CD4-positive, alpha-beta T cell treated with Interleukin-1 beta for 1 hour (primary cell): ENCODE measurements around the gene ZNF266.

Source experiments
- DNase-seq, 2 donors: peaks; one replicate each; pipeline ENCODE4 v3.0.0-alpha.2; 2020 to 2022

The ZNF266 gene

DNA sequence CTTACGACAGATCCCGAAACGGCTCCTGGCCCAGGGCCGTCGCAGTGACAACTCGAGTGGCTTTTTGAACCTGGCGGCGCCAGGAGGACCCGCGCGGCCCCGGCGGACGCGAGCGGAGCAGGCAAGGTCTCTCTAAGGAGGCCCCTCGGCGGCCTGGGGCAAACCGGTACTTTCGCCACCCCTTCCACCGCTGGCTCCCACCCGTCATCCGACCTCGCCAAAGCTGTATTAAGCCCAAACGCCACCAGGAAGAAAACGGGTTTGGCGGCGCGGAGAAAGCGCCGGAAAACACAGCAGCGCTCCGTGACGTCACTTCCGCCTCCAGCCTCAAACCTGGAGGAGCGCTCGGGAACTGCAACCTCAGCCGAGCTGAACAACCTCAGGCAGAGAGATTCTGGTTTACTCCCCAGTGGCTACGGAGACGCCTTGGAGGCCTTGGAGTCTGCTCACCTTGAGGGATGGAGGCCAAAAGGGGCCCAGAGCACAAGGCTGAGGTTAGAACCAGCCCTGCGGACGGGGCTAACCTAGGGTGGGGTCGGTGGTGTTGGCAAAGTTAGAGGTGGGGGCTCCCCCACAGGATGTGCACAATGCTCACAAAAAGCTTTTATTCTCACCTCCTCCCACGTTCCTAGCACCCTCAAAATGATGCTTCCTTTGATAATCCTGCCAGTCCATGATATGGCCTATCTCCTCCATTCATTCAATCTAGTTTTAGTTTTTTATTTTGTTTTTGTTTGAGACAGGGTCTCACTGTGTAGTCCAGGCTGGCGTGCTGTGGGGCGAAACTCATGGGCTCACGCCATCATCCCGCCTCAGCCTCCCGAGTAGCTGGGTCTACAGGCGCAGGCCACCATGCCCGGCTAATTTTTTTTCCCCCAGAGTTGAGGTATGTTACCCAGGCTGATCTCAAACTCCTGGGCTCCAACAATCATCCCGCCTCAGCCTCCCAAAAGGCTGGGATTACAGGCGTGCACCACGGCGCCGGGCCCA, at the start of gene ZNF266:
ZNF266 (minus strand) TSS at position 295 of the 990 bp plus-strand sequence. CDS start 15,484 bp downstream, outside the sequence.
- DNase-seq: peak; percentile 91 to 93

DNA sequence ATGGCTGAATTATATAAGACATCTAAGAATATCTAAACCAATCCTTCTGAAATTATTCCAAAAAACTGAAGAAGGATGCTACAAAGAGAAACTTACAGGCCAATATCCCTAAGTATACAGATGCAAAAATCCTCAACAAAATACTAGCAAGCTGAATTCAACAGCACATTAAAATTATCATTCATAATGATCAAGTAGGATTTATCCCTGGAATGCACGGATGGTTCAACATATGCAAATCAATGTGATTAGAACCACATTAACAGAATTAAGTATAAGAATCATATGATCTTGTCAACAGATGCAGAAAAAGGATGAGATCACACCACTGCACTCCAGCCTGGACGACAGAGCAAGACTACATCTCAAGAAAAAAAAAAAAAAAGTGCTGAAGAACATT, 49.8 kb upstream of the ZNF266 start:
- DNase-seq: no peak

DNA sequence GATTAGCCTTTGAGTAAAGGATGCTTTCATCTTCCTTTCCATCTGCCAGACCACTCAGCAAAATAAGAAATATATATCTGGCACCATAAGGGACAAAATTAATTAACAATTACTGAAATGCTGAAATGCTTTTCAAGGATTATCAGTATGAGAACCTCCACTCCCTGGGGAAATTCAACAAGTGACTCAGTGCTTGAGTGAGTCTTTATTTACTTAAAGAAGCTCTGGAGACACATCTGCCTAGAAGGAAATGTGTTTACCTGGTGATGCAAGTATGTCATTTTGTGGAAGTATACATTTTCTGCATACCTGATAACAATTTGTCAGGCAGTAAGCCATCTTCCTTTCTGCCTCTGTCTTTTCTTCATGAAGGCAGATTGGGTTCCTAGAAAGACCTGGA, 39.6 kb upstream of the ZNF266 start:
- DNase-seq: no peak

DNA sequence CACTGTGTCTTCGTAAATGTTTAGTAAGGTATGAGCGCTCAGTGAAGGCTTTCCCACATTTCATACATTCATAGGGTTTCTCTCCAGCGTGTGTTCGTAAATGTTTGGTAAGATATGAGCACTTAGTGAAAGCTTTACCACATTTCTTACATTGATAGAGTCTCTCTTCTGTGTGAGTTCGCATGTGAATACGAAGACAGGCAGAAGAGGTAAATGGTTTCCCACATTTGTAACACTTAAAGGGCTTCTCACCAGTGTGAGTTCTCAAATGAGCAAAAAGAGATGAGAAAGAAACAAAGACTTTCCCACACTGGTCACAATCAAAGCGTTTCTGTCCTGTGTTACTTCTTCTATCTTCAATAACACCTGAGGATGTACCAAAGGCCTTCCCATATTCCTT, 31.8 kb upstream of the ZNF266 start:
- no peak for DNase-seq

DNA sequence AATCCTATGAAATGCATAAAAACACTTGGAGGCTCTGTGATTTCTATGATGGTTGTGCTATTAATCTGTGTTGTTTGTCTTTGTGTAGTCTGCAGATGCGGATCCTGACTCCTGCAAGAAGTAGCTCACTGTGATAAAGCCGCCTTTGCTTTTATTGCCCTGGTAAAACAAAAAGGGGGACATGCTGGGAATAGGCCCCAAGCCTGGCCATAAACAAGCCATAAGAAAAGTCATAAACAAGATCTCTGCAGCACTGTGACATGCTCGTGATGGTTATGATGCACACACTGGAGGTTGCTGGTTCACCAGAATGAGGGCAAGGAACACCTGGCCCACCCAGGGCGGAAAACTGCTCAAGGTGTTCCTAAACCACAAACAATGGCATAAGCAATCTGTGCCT, 26.6 kb upstream of the ZNF266 start:
- no peak for DNase-seq

DNA sequence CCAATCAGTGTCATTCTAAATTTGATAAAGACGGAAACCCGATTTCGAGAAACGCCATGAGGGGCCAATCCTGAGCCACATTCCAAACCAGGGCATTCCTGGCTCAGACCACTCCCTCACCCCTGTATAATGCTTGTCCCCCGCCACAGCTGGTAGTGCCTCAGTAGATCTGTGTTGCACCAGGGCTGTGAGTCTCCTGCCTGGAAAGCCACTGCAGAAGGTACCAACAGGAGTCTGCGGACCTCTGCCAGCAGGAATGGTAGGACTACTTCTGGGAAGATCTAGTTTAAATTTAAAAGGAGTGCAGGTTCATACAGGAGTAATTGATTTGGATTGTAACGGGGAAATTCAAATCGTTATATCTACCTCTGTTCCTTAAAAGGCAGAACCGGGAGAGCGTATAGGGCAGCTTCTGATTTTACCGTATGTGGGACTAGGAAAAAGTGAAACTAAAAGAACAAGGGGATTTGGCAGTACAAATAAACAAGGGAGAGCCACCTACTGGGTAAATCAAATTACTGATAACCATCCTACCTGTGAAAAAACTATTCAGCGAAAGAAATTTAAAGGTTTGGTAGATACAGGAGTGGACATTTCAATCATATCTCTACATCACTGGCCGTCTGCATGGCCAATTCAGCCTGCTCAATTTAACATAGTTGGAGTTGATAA, 20.8 kb upstream of the ZNF266 start:
- DNase-seq: no peak

DNA sequence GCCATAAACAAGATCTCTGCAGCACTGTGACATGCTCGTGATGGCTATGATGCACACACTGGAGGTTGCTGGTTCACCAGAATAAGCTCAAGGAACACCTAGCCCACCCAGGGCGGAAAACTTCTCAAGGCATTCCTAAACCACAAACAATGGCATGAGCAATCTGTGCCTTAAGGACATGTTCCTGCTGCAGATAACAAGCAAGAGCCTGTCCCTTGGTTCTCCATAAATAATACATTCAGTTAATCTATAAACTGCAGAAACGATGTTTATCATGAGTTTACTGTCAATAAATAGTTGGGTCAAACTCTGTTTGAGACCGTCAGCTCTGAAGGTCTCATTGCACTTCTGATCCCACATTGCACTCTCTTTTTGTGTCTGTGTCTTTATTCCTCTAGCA, 18.6 kb upstream of the ZNF266 start:
- DNase-seq: no peak

DNA sequence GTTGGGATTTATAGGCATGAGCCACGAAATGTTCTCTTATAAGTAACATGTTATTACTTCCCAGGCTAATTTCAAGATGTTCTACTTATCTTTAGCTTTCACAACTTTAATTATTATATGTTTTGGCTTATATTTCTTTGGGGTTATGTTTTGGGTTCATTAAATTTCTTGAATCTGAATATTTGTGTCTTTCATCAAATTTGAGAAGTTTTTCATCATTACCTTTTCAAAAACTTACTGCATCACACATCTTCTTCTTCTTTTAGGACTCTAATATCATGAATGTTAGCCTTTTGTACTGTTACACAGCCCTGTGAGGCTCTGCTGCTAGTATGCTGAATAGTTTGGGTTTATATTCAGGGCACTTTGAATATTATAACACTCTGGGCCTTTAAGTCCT, 9.7 kb upstream of the ZNF266 start:
- DNase-seq: no peak

DNA sequence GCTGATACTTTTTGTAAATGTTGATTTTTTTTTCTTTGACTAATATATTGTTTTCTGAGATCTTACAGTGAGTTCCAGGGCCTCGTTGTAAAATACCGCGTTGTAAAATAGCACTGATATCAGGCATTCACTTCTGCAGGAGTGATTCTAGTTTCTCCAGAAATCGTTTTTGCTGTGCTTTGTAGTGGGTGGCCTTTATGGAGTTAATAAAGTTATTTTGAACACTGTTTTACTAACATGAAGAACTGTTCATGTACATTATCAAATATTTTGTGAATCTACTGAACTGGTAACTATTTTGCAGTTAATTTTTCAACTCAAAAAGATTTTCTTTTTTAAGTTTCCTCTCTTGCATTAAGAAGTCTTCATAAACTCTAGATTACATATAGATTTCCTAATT, 985 bp upstream of the ZNF266 start:
- DNase-seq: no peak

DNA sequence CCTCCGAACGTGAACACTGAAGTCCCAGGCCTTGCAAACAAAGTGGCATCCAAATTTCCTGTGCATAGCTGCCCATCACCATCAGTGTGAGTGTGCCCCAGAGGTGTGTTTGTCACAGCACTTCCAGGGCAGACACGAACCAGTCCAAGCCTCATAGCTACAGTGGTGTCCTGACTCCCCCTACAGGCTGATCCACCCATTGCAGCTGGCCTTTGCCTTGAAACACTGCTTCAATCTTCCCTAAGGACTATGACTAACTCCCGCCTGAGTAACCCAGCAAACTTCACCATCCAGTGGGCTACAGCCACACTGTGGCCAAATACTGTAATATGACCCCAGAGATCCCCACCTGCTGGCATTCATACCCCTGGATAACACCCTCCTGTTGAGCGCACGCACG, 3.9 kb downstream of the ZNF266 start:
- DNase-seq: peak; percentile 30 to 52

DNA sequence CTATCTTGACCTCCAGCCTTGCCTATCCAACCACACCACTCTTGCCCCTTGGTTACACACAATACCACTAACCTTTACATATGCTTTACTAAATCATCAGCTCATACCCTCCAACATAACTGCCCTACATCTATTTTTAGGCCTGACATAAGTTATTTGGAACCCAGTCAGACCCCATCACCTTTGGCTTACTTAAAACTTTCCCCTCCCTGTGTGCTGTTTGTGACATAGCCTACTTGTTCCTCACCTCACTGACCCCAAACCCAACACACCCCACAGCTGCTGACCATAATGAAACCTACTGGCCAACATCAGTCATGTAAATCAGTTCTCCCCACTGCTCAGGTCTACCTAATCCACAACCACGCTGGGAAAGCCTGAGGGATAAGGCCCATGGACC, 4.9 kb downstream of the ZNF266 start:
- no peak for DNase-seq

DNA sequence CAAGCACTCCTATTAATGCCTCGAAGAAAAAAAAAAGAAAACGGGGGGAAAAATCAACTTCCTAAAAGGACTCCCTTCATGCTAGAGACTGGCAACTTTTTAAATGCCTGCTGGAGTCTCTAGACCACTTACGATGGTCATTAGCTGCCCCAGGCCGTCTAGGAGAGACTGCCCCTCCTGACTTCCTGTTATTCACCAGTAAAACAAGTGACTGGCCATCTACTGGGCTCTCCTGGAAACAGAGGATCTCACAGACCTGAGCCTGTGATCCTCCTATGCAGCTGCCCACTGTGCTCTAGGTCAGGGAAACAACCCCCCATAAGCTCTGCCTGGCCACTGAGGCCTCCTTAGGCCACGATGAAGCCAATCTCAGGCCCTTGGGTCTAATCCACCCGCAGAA, 7.4 kb downstream of the ZNF266 start:
- no peak for DNase-seq

DNA sequence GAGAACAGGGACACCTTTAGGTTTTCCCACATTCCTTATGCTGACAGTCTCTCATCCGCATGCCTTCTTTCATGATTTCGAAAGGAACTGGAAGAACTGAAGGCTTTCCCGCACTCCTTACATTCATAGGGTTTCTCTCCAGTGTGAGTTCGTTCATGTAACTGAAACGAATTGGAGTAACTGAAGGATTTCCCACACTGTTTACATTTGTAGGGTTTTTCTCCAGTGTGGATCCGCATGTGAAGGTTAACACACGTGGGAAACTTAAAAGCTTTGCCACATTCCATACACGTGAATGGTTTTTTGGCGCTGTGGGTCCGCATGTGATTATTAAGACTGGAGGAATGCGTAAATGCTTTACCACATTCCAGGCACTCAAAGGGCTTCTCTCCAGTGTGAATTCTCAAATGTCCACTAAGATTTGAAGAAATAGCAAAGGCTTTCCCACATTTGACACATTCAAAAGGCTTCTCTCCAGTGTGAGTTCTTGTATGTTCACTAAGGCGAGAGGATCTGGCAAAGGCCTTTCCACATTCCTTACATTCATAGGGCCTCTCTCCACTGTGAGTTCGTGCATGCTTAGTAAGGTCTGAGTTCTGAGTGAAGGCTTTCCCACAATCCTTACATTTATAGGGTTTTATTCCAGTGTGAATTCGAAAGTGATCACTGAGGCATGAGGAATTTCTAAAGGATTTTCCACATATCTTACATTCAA, 22.0 kb downstream of the ZNF266 start:
- no peak for DNase-seq

DNA sequence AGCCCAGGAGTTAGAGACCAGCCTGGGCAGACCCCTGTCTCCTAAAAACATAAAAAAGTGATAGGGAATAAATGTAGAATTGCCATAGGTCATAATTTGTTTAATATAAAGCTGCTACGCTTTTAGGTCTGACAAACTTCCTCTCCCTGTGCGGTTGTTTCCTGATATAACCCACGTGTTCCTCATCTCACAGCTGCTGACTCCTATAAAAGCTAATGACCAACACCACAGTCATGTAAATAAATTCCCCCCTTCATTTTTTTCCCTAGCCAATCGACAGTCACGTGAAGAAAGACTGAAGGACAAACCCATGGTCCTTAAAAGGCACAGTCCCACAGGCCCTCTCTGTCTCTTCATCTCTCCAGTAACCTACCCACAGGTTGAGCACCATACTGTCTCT, 27.5 kb downstream of the ZNF266 start:
- no peak for DNase-seq

DNA sequence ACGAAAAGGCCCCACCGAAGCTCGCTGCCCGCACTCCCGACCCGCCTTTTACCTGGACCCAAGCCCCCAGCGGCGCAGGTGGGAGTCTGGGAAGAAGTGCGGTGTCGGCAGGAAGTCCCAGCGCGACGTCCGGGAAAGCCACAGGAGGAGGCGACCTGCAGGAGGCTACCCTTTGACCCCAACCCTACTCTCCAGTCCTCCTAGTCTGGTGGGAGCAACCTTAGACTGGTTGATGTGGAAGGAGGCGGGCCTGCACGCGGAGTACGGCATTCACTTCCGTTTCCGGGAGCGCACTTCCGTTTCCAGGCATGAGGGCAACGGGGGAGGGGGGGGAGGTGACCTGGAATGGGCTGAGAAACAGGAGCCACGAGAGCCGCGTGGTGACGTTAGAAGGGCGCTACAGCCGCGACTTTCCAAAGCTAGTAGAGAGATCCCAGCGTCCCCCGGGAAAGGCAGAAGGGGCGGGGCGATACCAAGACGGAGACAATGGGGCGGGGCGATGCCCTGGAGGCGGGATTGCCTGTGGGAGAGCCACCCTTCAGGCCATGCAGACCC, 28.5 kb downstream of the ZNF266 start:
- peak; percentile 33 to 48 for DNase-seq

DNA sequence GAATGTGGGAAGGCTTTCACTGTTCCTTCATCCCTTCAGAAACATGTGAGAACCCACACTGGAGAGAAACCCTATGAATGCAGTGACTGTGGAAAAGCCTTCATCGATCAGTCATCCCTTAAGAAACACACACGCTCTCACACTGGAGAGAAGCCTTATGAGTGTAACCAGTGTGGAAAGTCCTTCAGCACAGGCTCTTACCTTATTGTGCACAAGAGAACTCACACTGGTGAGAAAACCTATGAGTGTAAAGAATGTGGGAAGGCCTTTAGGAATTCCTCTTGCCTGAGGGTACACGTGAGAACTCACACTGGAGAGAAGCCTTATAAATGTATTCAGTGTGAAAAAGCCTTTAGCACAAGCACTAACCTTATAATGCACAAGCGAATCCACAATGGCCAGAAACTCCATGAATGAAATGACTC, 54.0 kb downstream of the ZNF266 start:
- DNase-seq: no peak

DNA sequence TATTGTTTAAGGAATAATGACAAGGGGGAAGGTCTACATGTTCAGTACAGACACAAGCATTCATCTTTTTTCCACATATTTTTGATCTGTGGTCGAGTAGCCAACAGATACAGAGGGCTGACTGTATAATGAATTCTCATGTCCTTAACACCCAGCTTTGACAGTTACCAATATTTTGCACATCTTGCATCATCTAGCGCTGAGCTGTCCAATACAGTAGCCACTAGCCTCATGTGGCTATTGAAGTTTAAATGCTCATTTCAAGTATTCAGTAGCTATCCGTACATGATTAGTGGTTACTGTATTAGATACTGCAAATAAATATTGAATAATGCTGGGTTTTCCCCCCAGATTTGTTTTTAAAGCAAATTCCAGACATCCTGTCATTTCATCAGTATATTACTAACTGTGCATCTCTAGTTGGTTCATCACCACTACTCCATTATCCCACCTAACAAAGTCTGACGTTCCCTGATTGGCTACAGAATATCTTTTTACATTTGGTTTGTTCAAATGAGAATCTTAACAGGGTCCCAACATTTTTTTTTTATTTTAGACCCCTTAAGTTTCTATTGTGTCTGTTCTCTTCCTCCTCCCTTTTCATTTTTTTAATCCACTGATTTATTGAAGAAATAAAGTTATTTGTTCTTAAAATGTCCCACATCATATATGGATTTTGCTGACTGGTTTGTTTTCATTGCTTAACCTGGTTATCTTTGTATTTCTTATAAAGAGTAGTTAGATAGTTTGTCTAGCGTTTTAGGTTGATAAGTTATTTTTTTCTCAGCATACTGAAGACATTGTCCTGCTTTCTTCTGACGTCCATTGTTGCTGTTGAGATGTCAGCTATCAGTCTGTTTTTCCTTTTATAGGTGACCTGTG, 64.4 kb downstream of the ZNF266 start:
- no peak for DNase-seq

DNA sequence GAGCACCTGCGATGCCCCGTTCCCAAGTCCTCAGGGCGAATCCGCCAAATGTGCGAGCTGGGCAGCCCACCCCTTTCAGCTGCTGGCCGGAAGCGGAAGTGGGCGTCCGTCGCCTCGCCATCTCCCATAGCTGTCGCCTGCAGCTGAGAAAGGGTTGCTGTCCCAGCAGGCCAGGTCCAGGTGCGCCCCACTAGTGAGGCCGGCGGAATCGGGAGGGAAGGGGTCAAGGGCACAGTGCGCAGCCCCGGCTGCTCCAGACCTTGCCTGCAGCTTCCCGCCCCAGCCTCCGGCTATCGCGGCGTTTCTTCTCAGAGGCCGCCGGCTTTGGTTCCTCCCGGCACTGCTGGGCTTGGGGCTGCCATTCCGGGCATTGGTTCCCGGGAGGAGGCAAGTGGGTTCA, 72.5 kb downstream of the ZNF266 start, which contains the start of gene ZNF177:
ZNF177 (plus strand) TSS at position 109 of the 400 bp plus-strand sequence. CDS start 15,299 bp downstream, outside the sequence.
- no peak for DNase-seq
